ENCODE data around the gene STX16. TPM values are rescaled to one million over a fixed set of nuclear protein-coding genes. Genes with fewer than 3 reads are reported as not detected.

Gene STX16
- total and polyA plus RNA-seq, 9 of the 15 experiments (the other 6 are each of a cell fraction or from before 2014, with no cell fraction given): 4.4 to 43.5 (median 14.7) TPM

GRCh38 chr20:58623579-58624473 lies 27.3 kb upstream of the STX16 start (continued):
- TF ChIP-seq PKNOX1 (IDR thresholded peaks at IDR 0.05): no peak
- TF ChIP-seq ARID3B (CRISPR knock-in tag; IDR thresholded peaks at IDR 0.05; ENCODE audit: borderline replicate concordance): no peak
- TF ChIP-seq E2F5 (CRISPR knock-in tag; IDR thresholded peaks at IDR 0.05): no peak
- TF ChIP-seq CHD1 (IDR thresholded peaks at IDR 0.05; ENCODE audit: low read length): no peak
- TF ChIP-seq U2AF1 (optimal IDR thresholded peaks at IDR 0.05; ENCODE audit: low read depth, low read length): no peak
- TF ChIP-seq ZNF398 (CRISPR knock-in tag; IDR thresholded peaks at IDR 0.05): no peak
- no peak for TF ChIP-seq ZNF75A (CRISPR knock-in tag; IDR thresholded peaks at IDR 0.05)
- no peak for TF ChIP-seq RAD51 (IDR thresholded peaks at IDR 0.05; ENCODE audit: borderline replicate concordance, low read depth)
- TF ChIP-seq ARID1B (IDR thresholded peaks at IDR 0.05): peak; percentile 95
- TF ChIP-seq ZNF407 (IDR thresholded peaks at IDR 0.05; ENCODE audit: low read depth): no peak
- TF ChIP-seq SMAD4 (CRISPR knock-in tag; conservative IDR thresholded peaks at IDR 0.05): peak; percentile 95
- TF ChIP-seq NR3C1 (CRISPR knock-in tag; IDR thresholded peaks at IDR 0.05): no peak
- peak; percentile 88 for TF ChIP-seq NEUROD1 (IDR thresholded peaks at IDR 0.05; ENCODE audit: borderline replicate concordance, low read depth, low read length, partially characterized antibody)
